SK-N-SH (cell line): ENCODE results near the gene LHPP. TPM values are rescaled to one million over a fixed set of nuclear protein-coding genes. Genes with fewer than 3 reads are reported as not detected.

Source experiments
- CTCF ChIA-PET: fragments of 300-600, 350-600 bp; formaldehyde crosslinking; extraction: SDS; loops from one replicate; lab custom pipeline; 2021; lab: Yijun Ruan, JAX
- POLR2A ChIA-PET: fragments of 350-600 bp; sonication (Branson Sonifier 250); formaldehyde crosslinking; extraction: SDS; loops from one replicate; lab custom pipeline; 2020; ENCODE audit warnings: antibody characterized with exemption, inconsistent platforms; lab: Yijun Ruan, JAX
- DNase-seq: peaks from one replicate; pipeline ENCODE4 v3.0.0; 2012
- H2AFZ ChIP-seq: fragments of 200-600 bp; sonication (generic); 2 replicates; pipeline ENCODE4 v1.8.1; 2016; ENCODE audit warnings: antibody characterized with exemption, mild to moderate bottlenecking, low read depth
- H3F3A ChIP-seq: fragments of 200-600 bp; sonication (generic); replicated peaks from 2 replicates; pipeline ENCODE3; 2016; ENCODE audit warnings: antibody characterized with exemption, mild to moderate bottlenecking; ENCODE audit not compliant: insufficient read depth
- H3K27ac ChIP-seq, 2 experiments: fragments of 200-500 bp in 1 of 2; fragments of 200-600 bp in 1 of 2; sonication (Bioruptor generic) in 1 of 2; sonication (generic), shearing (Covaris generic) in 1 of 2; 2 replicates each; pipeline versions ENCODE4 v1.5.1 to v1.6.1; 2014 to 2016; ENCODE audit warnings: low read depth in 2 of 2, inconsistent platforms in 1 of 2, low read length in 1 of 2, mild to moderate bottlenecking in 1 of 2, mixed read lengths in 1 of 2
- H3K27me3 ChIP-seq: fragments of 200-600 bp; sonication (generic), shearing (Covaris generic); 2 replicates; pipeline ENCODE4 v1.6.1; 2016; ENCODE audit warnings: mixed run types; ENCODE audit not compliant: insufficient read depth
- H3K36me3 ChIP-seq, 2 experiments: fragments of 200-500 bp in 1 of 2; fragments of 200-600 bp in 1 of 2; sonication (Bioruptor generic) in 1 of 2; sonication (generic) in 1 of 2; replicated peaks in 1 of 2; 2 replicates each; pipeline versions ENCODE3 to v1.5.1; 2014 to 2016; ENCODE audit warnings: low read length in 1 of 2, mild to moderate bottlenecking in 1 of 2; ENCODE audit not compliant: insufficient read depth in 2 of 2, control insufficient read depth in 1 of 2
- H3K4me1 ChIP-seq, 2 experiments: fragments of 200-500 bp in 1 of 2; fragments of 200-600 bp in 1 of 2; sonication (Bioruptor generic) in 1 of 2; sonication (generic), shearing (Covaris generic) in 1 of 2; 2 replicates each; pipeline versions ENCODE4 v1.5.1 to v1.6.1; 2014 to 2016; ENCODE audit warnings: low read depth in 1 of 2, low read length in 1 of 2, mixed run types in 1 of 2; ENCODE audit not compliant: insufficient read depth in 2 of 2, control insufficient read depth in 1 of 2
- H3K4me2 ChIP-seq: fragments of 200-600 bp; sonication (generic), shearing (Covaris generic); 2 replicates; pipeline ENCODE4 v1.6.1; 2017; ENCODE audit warnings: mixed run types
- H3K4me3 ChIP-seq, 2 experiments: fragments of 200-500 bp in 1 of 2; fragments of 200-600 bp in 1 of 2; sonication (Bioruptor generic) in 1 of 2; sonication (generic), shearing (Covaris generic) in 1 of 2; 2 replicates each; pipeline versions ENCODE4 v1.5.1 to v1.8.1; 2014 to 2016; ENCODE audit warnings: low read depth in 2 of 2, inconsistent platforms in 1 of 2, low read length in 1 of 2, mild to moderate bottlenecking in 1 of 2, mixed read lengths in 1 of 2, moderate library complexity in 1 of 2
- H3K79me2 ChIP-seq: fragments of 200-600 bp; sonication (generic); 2 replicates; pipeline ENCODE4 v1.8.1; 2017; ENCODE audit warnings: mild to moderate bottlenecking; ENCODE audit not compliant: insufficient read depth
- H3K9ac ChIP-seq: fragments of 200-600 bp; sonication (generic); 2 replicates; pipeline ENCODE4 v1.6.1; 2017; ENCODE audit warnings: mixed run types
- H3K9me2 ChIP-seq: fragments of 200-600 bp; sonication (generic); 2 replicates; pipeline ENCODE4 v1.6.1; 2017; ENCODE audit warnings: mixed run types
- H3K9me3 ChIP-seq: fragments of 200-600 bp; sonication (generic); 2 replicates; pipeline ENCODE4 v1.6.1; 2017; ENCODE audit warnings: mixed run types, mild to moderate bottlenecking, moderate library complexity
- H4K20me1 ChIP-seq: fragments of 200-600 bp; sonication (generic); 2 replicates; pipeline ENCODE4 v1.6.1; 2017; ENCODE audit warnings: mild to moderate bottlenecking, mixed run types; ENCODE audit not compliant: insufficient read depth
- ELF1 ChIP-seq: IDR thresholded peaks from 2 replicates; pipeline ENCODE4 v1.4.0; 2012
- EP300 ChIP-seq, 2 experiments: IDR thresholded peaks; 2 replicates each; pipeline versions ENCODE4 v1.4.0 to v1.6.1; 2012; ENCODE audit warnings: borderline replicate concordance in 1 of 2, low read depth in 1 of 2, low read length in 1 of 2
- FOSL2 ChIP-seq: IDR thresholded peaks from 2 replicates; pipeline ENCODE4 v1.4.0; 2012; ENCODE audit warnings: low read depth, mild to moderate bottlenecking, moderate library complexity, borderline replicate concordance
- FOXJ3 ChIP-seq: sonication (generic); formaldehyde crosslinking; IDR thresholded peaks from 2 replicates; pipeline ENCODE4 v1.5.1; 2020; ENCODE audit warnings: mild to moderate bottlenecking, missing genetic modification reagents
- GABPA ChIP-seq: IDR thresholded peaks from 2 replicates; pipeline ENCODE4 v1.4.0; 2012; ENCODE audit warnings: low read depth, mild to moderate bottlenecking
- GATA2 ChIP-seq: sonication (generic); formaldehyde crosslinking; IDR thresholded peaks from 2 replicates; pipeline ENCODE4 v1.5.0; 2020; ENCODE audit warnings: mild to moderate bottlenecking, missing genetic modification reagents
- IRF3 ChIP-seq: fragments of 150-350 bp; IDR thresholded peaks from 2 replicates; pipeline ENCODE4 v1.6.1; 2016; ENCODE audit warnings: mild to moderate bottlenecking, low read depth, low read length
- MAX ChIP-seq: IDR thresholded peaks from 2 replicates; pipeline ENCODE4 v1.4.0; 2012; ENCODE audit warnings: low read depth
- MEF2A ChIP-seq: IDR thresholded peaks from 2 replicates; pipeline ENCODE4 v1.4.0; 2012; ENCODE audit warnings: low read depth, borderline replicate concordance
- NFIC ChIP-seq: IDR thresholded peaks from 2 replicates; pipeline ENCODE4 v1.4.0; 2012; ENCODE audit warnings: borderline replicate concordance
- NRF1 ChIP-seq: IDR thresholded peaks from 2 replicates; pipeline ENCODE4 v1.6.1; 2012; ENCODE audit warnings: low read depth, mild to moderate bottlenecking, low read length
- POLR2AphosphoS5 ChIP-seq: IDR thresholded peaks from 2 replicates; pipeline ENCODE4 v1.6.1; 2012; ENCODE audit warnings: low read depth, low read length
- RAD21 ChIP-seq: IDR thresholded peaks from 2 replicates; pipeline ENCODE4 v1.6.1; 2012; ENCODE audit warnings: mild to moderate bottlenecking, low read length
- REST ChIP-seq: IDR thresholded peaks from 2 replicates; pipeline ENCODE4 v1.6.1; 2012; ENCODE audit warnings: mild to moderate bottlenecking, low read depth, low read length, moderate library complexity
- RFX5 ChIP-seq: IDR thresholded peaks from 2 replicates; pipeline ENCODE4 v1.6.1; 2012; ENCODE audit warnings: mild to moderate bottlenecking, improper control_type of control experiment, low read length
- RXRA ChIP-seq: IDR thresholded peaks from 2 replicates; pipeline ENCODE4 v1.4.0; 2012; ENCODE audit warnings: low read depth, mild to moderate bottlenecking, borderline replicate concordance
- SIN3A ChIP-seq: IDR thresholded peaks from 2 replicates; pipeline ENCODE4 v1.6.1; 2012; ENCODE audit warnings: low read depth, mild to moderate bottlenecking, low read length, moderate library complexity, borderline replicate concordance
- TAF1 ChIP-seq: IDR thresholded peaks from 2 replicates; pipeline ENCODE4 v1.6.1; 2012; ENCODE audit warnings: low read depth, mild to moderate bottlenecking, low read length, moderate library complexity, borderline replicate concordance
- USF2 ChIP-seq: fragments of 150-350 bp; IDR thresholded peaks from 2 replicates; pipeline ENCODE4 v1.6.1; 2017; ENCODE audit warnings: antibody characterized with exemption, low read length, low read depth, borderline replicate concordance
- ZBTB33 ChIP-seq: IDR thresholded peaks from 2 replicates; pipeline ENCODE4 v1.4.0; 2012; ENCODE audit warnings: low read depth, borderline replicate concordance
- WGBS: methylation state at CpG from one replicate; pipeline ENCODE4 v1.1.6; 2017; ENCODE audit warnings: low lambda C conversion rate; 5-methylcytosine and 5-hydroxymethylcytosine counted together
- polyA plus RNA-seq, 3 experiments: library from polyadenylated mRNA; depleted of rRNA; stranded (reverse); fragments of >200 nt; gene quantifications; 2 replicates each; pipeline ENCODE4 v1.2.3, GENCODE V29; 2012

Gene LHPP
- polyA plus RNA-seq, 1 of the 3 experiments (the other 2 are of a cell fraction) = 29.8 TPM

- Histone ChIP-seq H3K9me3 (no peaks in the 10 kb centered on the region), H4K20me1 (no peaks in the 10 kb centered on the region), H3K4me3 (no peak overlapping the region), H3K27ac (no peak overlapping the region), H3K79me2 (no peaks in the 10 kb centered on the region), H3K9me2 (no peaks in the 10 kb centered on the region), H2AFZ (no peak overlapping the region), H3F3A (no peaks in the 10 kb centered on the region), H3K27me3 (no peaks in the 10 kb centered on the region), H3K4me1 (no peaks in the 10 kb centered on the region; a peak in 1 of 4 replicates), H3K36me3 (no peaks in the 10 kb centered on the region), H3K4me2 (no peak overlapping the region), H3K9ac (no peak overlapping the region)
- TF ChIP-seq NFIC = no peak
- TF ChIP-seq GATA2 (CRISPR knock-in tag) = no peak
- TF ChIP-seq RAD21 = no peak
- no peak for TF ChIP-seq FOXJ3
- no peak for TF ChIP-seq FOSL2
- no peak for TF ChIP-seq REST
- no peak for TF ChIP-seq RXRA
- TF ChIP-seq TAF1 = no peak
- TF ChIP-seq POLR2AphosphoS5 = no peak
- TF ChIP-seq ZBTB33 = no peak
- no peak for TF ChIP-seq MAX
- TF ChIP-seq USF2 = no peak
- TF ChIP-seq MEF2A = no peak
- TF ChIP-seq EP300 (IDR thresholded peaks at IDR 0.05; ENCODE audit: borderline replicate concordance in 1 of 2, low read depth in 1 of 2, low read length in 1 of 2) = no peak
- no peak for TF ChIP-seq GABPA
- no peak for TF ChIP-seq NRF1
- no peak for TF ChIP-seq SIN3A
- no peak for TF ChIP-seq RFX5
- no peak for TF ChIP-seq IRF3
- TF ChIP-seq ELF1 = no peak
- 93% methylated on average over 3 of the region's 6 CpGs for WGBS
- CTCF ChIA-PET = no interaction called here
- DNase-seq = no peak
- POLR2A ChIA-PET = no interaction called here
Measured at GRCh38 chr10:124517461-124517860, 55.8 kb downstream of the LHPP start.
